Thyroid gland (tissue), 4 donors: ENCODE data around the gene MAL.

ENCODE experiments used
- CTCF ChIP-seq, 6 experiments: fragments of 200-600 bp in 3 of 6; fragments of 450-650 bp in 3 of 6; sonication (generic) in 3 of 6; IDR thresholded peaks; one replicate each; pipeline ENCODE4 v1.5.1; 2016 to 2019; ENCODE audit warnings: antibody characterized with exemption in 6 of 6, mild to moderate bottlenecking in 2 of 6, inconsistent platforms in 1 of 6, moderate library complexity in 1 of 6
- POLR2A ChIP-seq, 2 donors: fragments of 450-650 bp; IDR thresholded peaks; one replicate each; pipeline ENCODE4 v1.6.1; 2017; ENCODE audit warnings: antibody characterized with exemption in 2 of 2, mild to moderate bottlenecking in 2 of 2, moderate library complexity in 1 of 2

- TF ChIP-seq CTCF (IDR thresholded peaks at IDR 0.05) (no peak), POLR2A (IDR thresholded peaks at IDR 0.05) (no peak)
Observed at GRCh38 chr2:95075440-95076132, 50.1 kb downstream of the MAL start.
